ENCODE results near the gene KICS2.
A peak's percentile ranks its signal among the peaks of the same experiment; 100 is the strongest.
"Not testable (repeated sequence)": the region's sequence is repeated elsewhere in the genome, so short reads cannot be mapped to it uniquely, and the experiment has no call there.

KICS2 gene

DNA sequence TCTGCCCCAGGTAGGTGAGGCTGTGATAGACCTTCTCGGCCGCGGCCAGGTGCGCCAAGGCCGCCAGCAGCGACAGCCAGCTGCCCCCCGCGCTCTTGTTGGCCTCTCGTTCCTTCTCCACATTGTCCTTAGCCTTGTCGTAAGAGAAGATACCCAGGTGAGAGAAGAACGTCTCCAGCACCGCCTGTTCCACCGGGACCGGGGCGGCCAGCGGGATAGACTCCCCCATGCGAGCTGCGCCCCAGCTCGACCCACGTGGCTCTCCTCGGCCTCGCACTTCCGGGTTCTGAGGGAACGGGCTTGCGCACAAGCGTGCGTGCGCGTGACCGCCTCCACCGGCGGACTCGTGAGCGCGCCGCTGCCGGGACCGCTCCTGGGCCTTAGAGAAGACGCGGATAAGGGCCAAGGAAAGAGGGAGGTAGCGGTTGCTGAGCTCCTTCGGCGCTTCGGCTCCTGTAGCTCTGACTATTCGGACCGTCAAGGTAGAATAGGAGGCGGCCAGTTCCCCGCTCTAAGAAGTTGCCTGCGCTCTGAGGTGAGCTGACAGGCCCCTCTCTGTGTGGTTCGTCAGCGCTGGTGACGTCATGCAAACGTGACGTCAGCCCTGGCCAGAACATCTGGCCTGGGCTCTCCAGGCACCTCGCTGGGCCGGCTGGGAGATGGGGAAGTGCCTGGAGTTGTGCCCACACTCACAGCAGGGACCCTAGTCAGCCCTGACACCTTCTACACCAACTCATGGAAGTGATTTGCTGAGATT, at the start of gene KICS2:
TSS of gene KICS2 (minus strand) at position 288 of the 757 bp plus-strand sequence. CDS start at position 229, 59 bp downstream.
- peak; percentile 80 to 89 for DNase-seq (ENCODE audit: low read depth in 2 of 2)

DNA sequence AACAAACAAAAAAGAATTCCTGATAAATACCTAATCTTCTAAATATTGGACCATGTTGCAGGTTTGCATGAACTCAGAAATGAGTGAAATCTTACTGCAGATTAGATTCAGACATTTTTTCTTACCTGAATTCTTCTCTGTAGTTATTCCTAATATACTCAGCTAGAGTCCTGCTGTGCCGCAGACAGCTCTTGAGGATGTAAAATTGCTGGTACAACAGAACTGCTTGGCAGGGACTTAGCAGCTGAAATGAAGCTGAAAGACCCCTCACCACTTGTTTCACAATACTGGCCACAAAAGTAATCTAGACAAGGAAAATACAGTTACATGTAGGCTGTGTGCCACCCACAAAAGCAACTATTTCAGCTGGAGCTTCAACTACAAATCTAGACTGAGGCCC, 48.3 kb upstream of the KICS2 start:
- no peak for DNase-seq (ENCODE audit: low read depth in 2 of 2)

DNA sequence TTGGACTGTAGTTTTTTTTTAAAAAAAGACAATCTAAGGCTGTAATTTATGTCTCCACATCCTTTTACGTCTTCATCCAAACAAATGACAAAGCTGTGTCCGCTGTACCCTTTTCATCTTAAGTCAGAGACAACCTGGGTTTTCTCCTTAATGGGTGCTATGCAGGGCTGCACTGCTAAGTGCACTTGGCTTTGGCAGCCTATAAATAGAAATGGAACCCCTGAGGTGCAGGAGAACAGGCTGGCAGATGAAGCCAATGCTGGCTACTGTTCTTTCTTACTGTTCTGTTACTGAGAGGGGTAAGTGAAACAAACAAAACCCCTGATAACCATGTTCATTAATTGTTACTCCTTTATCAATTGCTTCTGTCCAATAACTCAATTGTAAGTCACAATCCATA, 47.1 kb upstream of the KICS2 start:
- DNase-seq (ENCODE audit: low read depth in 2 of 2), result no peak

DNA sequence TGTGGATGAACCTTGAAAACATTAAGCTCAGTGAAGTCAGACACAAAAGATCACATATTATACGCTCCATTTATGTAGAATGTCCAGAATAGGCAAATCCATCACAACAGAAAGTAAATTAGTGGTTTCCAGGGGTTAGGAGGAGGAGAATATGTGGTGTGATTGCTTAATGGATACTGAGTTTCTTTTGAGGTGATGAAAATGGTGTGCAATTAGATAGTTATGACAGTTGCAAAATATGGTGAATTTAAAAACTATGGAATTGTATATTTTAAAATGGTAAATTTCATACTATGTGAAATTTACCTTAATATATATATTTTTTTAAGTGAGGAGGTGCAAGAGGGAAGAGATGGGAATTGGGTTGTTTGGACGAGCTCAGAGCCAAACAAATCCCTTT, 46.3 kb upstream of the KICS2 start:
- no peak for DNase-seq (ENCODE audit: low read depth in 2 of 2)

DNA sequence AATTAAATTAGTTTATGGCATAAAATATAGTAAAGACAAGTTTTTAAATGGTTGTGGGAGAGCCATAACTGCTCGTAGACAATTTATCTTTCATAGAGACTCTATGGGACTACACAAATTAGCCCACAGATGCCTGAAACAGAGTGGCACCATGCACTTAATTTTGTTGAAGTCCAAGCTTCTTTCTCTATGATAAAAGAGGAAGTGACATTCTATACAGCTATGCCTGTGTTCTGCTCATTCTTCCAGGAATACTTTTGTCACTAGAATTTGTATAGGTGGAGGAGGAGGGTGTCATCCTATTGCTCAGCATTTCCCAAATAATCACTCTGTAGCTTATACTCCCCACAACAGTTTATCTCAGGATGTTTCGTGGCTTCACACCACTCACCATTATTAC, 43.7 kb upstream of the KICS2 start:
- no peak for DNase-seq (ENCODE audit: low read depth in 2 of 2)

DNA sequence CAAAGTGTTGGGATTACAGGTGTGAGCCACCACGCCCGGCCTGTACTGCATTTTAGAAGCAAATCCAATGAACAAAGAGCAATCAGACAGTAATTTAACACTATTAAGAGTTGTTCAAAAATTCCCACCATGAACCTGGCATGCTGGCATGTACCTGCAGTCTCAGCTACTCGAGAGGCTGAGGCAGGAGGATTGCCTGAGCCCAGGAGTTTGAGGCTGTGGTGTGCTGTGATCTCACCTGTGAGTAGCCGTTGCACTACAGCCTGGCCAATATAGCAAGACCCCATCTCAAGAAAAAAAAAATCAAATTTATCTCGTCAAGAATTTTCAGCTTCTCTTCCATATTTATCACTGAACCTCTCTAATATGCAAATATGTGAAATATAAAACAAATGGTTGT, 39.7 kb upstream of the KICS2 start:
- no peak for DNase-seq (ENCODE audit: low read depth in 2 of 2)

DNA sequence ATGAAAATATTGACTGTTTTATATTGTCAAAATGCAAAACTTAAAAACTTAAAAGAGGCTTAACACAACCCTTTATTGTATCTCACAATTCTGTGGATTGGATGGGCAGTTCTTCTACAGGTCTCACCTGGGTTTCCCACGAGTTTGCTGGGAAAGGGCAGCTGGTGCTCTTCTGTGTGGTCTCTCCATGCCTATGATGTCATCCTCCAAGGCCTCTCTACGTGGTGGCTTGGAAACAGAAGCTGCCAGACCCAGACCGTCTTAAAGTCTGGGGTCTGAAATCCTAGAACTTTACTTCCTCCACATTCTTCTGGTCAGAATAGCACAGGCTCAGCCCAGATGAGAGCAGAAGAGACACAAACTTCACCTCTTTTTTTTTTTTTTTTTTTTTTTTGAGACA, 36.5 kb upstream of the KICS2 start:
- no peak for DNase-seq (ENCODE audit: low read depth in 2 of 2)

DNA sequence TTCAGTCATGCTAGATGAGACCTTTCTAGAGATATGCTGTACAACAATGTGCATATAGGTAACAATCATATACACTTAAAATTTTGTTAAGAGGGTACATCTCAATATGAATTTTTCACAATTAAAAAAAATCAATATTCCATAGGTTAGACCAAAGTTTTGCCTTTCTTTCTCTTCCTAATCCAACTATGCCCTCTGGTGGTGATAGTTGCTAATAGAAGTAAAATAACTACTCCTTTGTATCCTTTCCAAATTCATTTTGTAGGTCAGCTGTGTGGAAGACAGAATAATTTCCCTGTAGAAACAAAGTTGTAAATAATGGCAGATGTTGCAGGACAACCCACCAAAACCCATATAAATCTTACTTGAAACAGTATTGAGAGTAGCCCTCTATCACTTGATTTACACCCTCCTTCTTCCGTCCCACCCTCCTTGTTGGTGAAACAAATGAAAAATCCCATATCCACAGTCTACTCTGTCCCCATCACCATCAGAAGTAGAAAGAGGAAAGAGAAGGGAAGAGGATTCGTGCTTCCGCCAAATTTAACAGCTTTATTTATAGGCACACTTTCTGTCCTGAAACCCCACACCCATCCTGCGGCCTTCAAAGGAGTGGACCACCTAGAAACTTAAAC, 34.2 kb upstream of the KICS2 start:
- DNase-seq (ENCODE audit: low read depth in 2 of 2), result no peak

DNA sequence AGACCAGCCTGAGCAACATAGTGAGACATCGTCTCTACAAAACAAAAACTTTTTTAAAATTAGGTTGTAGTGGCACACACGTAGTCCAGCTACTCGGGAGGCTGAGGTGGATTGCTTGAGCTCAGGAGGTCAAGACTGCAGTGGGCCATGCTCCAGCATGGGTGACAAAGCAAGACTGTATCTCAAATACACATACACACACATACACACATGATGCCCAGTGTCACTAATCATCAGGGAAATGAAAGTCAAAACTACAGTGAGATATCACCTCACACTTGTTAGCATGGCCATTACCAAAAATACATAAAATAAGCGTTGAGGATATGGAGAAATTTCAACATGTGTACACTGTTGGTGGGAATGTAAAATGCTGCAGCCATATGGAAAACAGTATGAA, 33.2 kb upstream of the KICS2 start:
- no peak for DNase-seq (ENCODE audit: low read depth in 2 of 2)

DNA sequence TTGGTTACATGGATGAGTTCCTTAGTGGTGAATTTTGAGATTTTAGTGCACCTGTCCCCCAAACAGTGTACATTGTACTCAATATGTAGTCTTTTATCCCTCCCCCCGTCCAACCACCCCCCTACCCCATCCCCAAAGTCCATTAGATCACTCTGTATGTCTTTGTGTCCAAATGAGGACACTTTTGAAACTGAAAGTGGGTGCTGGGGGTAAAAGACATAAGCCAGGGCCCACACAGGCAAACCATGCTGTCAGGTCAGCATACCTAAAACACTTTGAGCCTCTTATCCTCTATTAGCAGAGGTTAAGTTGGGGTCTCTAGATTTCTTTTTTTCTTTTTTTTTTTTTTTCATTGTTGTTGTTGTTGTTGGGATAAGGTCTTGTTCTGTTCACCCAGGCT, 31.3 kb upstream of the KICS2 start:
- no peak for DNase-seq (ENCODE audit: low read depth in 2 of 2)

DNA sequence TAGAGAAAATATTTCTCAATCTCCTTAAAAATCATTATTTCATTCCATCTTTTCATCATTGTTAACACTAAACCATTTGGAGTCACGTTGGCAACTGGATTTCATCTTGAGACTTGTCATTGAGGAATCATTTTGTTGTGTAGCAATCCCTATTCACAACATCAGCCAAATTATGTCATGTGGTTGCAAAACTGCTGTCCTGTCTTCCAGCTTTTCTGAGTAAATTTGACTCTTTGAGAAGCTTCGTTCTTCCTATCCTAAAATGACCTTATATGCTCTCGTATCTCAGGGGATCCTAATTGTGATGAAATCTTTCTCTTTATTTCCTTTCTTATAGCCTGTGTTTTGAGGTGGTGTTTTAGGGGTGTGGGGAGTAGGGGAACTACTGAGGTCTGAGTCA, 30.6 kb upstream of the KICS2 start:
- DNase-seq (ENCODE audit: low read depth in 2 of 2), result no peak

DNA sequence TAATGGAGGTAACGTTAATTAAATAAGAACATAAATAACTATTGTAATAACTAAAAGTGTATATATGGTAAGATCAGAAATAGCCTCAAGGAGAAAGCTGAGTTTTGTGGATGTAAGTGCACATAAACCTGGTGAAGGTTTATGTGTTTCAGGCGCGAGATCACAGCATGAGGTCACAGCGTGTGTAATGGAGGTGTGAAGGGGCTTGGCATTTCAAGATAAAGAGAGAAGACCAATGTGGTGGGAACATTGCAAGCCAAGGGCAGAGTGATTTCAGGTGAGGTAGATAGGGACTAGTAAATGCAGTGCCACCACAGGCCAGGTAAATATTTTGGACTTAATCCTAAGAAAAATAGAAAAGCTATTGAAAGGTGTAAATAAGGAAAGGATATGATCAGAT, 21.7 kb upstream of the KICS2 start:
- DNase-seq (ENCODE audit: low read depth in 2 of 2), result no peak

DNA sequence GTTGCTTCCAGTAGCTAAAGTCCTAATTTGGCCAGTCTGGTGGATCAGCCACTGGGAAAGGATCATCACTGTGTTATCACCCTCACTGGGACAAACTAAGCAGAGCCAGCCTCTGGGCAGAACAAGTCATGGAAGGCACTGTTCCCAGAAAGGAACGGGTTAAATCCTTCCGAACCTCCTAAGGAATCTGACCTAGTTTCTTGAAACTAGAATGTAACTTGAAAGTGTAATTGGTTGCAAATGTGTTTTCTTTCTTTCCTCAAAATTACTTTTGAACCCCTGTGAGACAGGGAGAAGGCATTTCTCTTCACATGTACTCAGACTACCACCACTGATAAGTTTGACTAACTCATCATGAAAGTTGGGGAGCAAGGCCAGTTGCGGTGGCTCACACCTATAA, 18.7 kb upstream of the KICS2 start:
- DNase-seq (ENCODE audit: low read depth in 2 of 2), result no peak

DNA sequence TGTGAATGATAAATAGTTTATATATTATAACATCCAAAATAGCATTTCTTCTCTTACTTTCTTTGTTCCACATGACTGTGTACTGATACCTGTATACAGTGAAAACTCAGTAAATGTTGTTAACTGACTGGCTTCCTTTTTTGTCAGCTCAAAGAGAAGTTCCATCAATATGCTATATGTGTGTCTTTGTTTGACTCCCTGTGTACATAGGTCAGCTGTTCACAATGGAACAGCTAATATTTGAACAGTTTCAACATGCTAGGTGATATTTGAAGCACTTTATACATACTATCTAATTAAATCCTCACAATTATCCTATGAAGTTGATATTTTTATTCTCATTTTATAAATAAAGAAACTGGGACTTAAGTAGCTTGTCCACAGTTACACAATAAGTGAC, 15.3 kb upstream of the KICS2 start:
- DNase-seq (ENCODE audit: low read depth in 2 of 2), result no peak

DNA sequence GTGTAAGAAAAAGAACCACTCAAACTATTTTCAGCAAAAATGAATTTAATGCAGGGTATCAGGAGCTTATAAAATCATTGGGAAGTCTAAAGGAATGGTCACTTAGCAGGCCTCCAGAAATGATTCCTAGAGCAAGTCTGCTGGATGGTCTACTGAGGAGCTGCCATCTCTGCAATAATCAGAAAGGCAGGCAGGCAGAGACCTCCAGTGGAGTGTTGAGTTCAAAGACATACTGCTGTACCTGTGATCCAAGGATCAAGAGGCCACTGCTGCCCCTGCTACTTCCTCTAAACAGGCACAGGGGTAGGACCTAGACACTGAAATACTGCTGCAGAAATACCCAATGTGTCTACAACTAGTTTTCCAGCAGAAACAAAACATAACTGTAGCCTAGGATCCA, 14.5 kb upstream of the KICS2 start:
- no peak for DNase-seq (ENCODE audit: low read depth in 2 of 2)

DNA sequence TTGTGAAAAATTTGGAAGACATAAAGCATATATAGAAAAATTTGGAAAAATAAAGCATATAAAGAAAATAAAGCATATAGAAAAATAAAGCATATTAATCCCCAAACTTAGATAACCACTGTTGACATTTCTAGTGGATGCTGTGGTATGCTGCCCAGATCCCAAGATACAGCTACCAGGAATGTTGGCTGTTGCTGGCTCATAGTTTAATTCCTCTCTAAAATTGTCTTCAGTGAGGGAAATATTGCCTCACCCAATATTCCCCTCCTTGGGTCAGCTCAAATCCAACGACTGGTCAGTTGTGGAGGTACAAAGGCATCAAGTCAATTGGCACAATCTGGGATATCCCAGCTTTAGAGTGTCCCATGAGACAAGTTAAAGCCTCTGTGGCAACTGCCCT, 10.1 kb upstream of the KICS2 start:
- no peak for DNase-seq (ENCODE audit: low read depth in 2 of 2)

DNA sequence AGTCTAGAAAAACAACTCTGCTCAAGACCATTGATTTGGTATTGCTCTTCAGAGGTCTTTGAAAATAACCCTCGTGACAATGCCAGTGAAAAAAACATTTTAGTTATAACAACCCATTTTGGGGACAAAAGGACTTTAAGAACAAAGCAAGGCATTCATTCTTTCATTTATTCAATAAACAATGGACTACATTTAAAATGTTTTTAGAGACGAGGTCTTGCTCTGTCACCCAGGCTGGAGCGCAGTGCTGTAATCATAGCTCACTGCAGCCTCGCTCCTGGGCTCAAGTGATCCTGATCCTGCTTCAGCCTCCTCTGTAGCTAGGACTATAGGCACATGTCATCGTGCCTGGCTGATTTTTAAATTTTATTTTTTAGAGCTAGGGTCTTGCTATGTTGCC, 7.7 kb upstream of the KICS2 start:
- DNase-seq (ENCODE audit: low read depth in 2 of 2), result no peak

DNA sequence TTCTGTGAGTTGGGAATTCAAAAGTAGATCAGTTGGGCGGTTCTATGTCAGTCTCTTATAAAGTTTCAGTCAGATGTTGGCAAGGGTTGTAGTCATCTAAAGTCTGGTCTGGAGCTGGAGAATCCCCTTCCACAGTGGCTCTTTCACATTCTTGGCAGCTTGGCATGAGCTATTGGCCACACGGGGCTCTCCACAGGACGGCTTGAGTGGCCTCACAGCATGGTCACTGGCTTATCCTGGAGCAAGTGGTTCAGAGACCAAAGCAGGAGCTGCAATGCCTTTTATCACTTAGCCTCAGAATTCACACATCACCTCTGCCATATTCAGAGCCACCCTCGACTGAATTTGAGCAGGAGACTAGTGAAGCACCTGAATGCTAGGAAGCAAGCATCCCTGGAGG, 7.1 kb upstream of the KICS2 start:
- DNase-seq (ENCODE audit: low read depth in 2 of 2), result no peak

DNA sequence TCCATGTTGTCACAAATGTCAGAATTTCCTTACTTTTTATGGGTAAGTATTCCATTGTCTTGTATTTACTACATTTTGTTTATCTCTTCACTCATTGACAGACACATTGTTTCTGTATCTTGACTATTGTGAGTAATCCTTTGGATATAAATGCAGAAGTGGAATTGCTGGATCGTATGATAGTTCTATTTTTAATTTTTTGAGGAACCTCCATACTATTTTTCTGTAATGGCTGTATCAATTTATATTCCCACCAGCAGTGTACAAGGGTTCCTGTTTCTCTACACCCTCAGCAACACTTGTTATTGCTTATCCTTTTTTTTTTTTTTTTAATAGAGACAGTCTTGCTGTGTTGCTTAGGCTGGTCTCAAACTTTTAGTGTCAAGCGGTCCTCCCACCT, 3.5 kb upstream of the KICS2 start:
- DNase-seq (ENCODE audit: low read depth in 2 of 2), result no peak

DNA sequence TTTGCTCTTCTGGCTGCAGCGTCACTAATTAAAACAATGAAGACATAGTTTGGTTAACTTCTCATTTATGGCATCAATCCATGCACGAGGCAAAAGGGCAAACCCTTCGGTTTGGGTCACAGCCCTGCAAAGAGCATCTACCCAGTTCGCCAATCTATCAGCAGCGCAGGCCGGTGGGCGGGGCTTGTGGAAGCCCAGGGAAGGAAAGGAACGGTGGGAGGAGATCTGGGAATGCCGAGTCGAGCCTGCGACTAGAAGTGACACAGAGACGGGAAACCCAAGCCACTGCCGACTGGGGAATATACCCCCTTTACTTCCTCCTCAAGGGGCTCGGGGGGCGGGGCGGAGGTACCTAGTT, 466 bp downstream of the KICS2 start:
- DNase-seq (ENCODE audit: low read depth in 2 of 2), result peak; percentile 46 to 52

DNA sequence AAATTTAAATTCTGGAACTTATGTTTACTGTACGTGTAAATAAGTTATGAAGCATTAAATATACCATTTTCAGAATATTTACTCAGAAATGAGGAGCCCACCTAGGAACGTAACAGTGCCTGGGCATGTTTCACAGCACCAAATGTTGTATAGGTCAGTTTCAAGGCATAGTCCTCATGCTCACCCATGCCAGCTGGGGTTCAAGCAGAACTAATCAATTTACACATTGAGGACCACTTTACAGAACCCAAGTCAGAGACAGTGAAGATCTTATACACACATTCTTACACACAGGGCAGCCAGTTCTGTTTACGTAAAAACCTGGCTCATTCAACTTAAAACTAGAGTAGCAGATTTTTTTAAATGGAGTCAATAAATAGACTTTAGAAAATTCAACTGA, 2.0 kb downstream of the KICS2 start:
- no peak for DNase-seq (ENCODE audit: low read depth in 2 of 2)

DNA sequence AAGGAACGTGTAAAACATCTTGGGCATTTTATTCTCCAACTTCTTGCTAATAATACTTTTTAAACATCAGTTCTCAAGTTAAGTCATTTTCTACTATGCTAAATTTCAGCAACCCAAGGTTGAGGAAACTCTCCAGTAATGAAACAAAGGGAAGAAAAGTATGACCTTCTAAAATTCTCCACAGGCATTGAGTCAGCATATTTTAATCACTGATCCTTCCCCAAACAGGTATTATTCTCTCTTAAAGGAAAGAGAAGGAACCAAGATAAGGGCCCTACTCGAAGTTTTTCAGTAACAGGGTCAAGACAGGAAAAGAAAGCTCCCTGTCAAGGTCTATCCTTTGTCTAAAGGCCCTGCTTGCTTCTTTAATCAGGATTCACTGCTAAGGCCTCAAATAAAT, 3.0 kb downstream of the KICS2 start:
- no peak for DNase-seq (ENCODE audit: low read depth in 2 of 2)

DNA sequence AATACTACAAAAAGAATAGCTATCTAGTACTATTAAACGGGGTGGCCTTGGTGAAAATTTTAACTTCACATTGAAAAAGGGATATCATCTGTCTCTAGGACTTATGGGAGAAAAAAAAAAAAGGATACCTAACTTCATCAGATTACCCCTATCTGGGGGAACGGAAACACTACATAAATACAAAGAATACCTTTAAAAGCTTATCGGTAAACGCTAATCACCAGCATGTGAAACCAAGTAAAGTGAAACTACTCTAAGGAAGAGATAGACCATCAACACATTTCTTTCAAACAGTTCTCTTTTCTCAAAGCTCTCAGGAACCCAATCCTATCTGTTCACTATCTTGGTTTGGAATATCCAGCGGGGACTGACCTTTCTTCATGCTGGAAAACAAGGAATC, 3.5 kb downstream of the KICS2 start:
- no peak for DNase-seq (ENCODE audit: low read depth in 2 of 2)

DNA sequence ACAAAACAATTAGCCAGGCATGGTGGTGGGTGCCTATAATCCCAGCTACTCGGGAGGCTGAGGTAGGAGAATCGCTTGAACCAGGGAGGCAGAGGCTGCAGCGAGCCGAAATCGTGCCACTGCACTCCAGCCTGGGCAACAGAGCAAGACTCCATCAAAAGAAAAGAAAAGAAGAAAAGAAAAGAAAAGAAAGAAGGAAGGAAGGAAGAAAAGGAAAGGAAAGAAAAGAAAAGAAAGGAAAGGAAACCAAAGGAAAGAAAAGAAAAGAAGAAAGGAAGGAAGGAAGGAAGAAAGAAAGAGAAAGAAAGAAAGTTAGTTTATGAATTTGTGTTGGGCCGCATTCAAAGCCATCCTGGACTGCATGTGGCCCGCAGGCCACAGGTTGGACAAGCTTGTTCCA, 4.5 kb downstream of the KICS2 start:
- DNase-seq (ENCODE audit: low read depth in 2 of 2), result not testable (repeated sequence)

Measured in stimulated activated CD4-positive, alpha-beta T cell treated with anti-CD3 and anti-CD28 coated beads, Interleukin-4, amount 100 ng/mL, for 48 hours (primary cell).